HG03575 (cell line): ENCODE data around the gene CWC15.
"Not testable (repeated sequence)": the region's sequence is repeated elsewhere in the genome, so short reads cannot be mapped to it uniquely, and the experiment has no call there.

Experiments
- ATAC-seq: cut with Tn5 transposase; IDR thresholded peaks from one replicate; pipeline ENCODE4 v1.9.1; 2021; ENCODE audit not compliant: unreplicated experiment, insufficient number of reproducible peaks, low FRiP score; ENCODE audit errors: extremely low read depth

Gene CWC15

GRCh38 chr11:94958121-94958696 lies 15.1 kb downstream of the CWC15 start:
- ATAC-seq = no peak

DNA sequence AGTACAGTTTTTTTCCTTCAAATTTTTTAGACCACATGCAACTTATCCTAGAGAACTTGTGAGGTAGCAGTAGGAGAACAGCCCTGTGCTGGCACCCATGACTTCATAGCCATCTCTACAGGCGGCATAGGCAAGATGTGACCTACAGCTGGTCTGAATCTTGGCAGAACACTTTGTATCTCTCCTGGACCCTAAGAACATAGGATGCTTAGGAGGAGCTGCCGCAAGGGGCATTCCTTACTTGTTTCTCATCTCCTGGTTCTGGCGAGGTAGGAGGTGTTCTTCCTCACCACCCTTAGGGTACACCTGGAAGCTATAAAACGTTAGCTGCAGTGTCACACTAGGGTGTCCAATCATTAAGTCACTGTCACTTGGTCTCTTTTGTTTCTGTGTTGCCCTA lies 16.4 kb downstream of the CWC15 start:
- no peak for ATAC-seq

GRCh38 chr11:94954753-94955152 lies 18.6 kb downstream of the CWC15 start:
- no peak for ATAC-seq

DNA sequence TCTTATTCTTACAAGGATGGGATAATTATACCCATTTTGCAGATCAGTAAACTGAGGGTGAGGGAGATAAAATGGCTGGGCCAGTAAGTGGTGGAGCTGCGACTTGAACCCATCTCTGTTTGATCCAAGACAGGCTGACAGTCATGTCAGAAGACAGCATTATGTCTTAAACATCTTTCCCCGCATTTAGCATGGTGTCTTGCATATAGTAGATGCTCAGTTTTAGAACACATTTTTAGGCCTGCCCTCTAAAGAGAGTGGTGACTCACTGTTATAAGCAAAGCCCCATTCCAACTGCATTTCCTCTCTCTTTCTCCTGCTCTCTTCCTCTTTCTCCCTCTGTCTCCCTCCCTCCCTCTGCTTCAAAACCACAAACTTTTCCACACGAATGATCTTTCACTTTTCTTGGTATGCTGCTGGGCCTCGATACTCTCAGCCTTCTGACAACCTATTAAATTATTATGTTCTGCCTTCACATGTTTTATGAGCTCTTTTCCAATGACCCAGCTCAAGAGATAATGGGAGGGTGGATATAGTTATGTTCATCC lies 25.2 kb downstream of the CWC15 start:
- ATAC-seq = no peak

DNA sequence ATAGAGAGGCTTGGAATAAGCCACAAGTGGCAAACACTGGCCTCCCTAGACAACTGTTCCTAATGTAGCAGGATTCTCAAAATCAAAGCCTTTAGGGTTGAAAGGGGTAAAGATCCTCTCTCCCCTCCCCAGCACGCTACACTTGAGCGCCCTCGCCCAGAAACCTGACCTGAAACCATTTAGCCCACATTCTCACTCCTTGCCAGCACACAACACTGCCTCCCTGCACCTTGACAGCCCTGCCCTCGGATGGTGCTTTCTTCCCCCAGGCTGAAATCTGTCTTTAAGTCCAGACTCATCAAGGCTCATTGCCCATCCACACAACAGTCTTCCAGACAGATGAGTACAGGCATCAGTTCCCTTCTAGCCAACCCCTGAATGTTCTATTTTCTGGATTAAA lies 26.5 kb downstream of the CWC15 start:
- ATAC-seq = no peak

DNA sequence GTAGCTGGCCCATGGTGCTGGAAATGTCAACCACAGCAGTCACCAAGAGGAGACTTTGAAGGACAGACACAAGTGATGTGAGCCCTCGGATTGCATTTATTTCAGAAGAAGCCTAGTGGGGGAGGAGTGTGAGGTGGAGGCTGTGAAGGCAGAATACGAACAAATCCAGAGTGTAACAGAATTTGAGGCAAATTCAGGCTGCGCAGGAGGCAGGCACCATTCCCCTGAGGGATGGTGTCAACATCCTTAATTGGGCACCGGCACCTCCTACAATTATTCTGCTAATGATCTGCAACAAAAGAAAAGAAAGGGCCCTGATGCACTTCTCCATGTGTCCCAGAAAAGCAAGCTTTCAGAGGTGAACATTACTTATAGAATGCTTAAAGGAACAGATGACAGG lies 32.2 kb downstream of the CWC15 start:
- ATAC-seq = no peak

DNA sequence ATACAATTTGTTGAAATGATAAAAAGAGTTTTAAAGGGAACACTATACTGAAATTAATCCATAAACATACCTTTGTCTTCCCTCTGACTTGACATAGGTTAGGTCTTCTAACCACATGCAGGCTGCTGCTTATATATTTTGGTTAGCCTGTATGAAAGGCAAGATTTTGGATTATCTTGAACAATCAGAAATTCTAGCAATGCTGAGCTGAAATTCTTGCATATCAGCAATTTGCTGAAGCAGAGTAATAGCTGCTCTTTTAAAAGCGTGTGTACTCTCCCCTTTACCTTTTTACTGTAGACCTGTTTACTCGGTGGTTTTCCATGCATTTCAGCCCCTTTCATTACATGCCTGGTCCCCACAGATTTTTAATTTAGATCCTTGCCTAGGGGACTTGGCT lies 34.0 kb downstream of the CWC15 start:
- no peak for ATAC-seq

- no peak for ATAC-seq
These were observed 35.0 kb downstream of the CWC15 start for GRCh38 chr11:94938095-94939055.

GRCh38 chr11:94934846-94935245 lies 38.5 kb downstream of the CWC15 start:
- no peak for ATAC-seq

DNA sequence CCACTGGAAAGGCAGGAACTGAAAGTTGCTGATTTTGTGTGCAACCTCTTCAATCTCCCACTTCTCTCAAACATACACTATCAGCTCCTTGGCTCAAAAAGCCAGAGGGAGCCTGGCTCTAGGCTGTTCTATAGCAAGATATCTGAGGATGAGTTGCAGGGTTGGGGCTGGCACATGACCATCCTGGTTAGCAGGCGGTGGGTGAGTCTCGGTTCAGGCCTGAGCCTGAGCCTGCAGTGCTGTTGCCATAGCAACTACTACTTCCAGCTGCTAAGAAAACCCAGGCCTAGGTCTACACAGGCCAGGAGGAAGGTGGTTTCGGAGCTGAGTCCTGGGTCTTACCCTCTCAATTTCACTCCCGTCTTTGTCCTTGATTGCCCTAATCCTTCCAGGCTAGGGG lies 39.0 kb downstream of the CWC15 start:
- no peak for ATAC-seq

GRCh38 chr11:94933223-94934130 lies 39.9 kb downstream of the CWC15 start:
- ATAC-seq = no peak

DNA sequence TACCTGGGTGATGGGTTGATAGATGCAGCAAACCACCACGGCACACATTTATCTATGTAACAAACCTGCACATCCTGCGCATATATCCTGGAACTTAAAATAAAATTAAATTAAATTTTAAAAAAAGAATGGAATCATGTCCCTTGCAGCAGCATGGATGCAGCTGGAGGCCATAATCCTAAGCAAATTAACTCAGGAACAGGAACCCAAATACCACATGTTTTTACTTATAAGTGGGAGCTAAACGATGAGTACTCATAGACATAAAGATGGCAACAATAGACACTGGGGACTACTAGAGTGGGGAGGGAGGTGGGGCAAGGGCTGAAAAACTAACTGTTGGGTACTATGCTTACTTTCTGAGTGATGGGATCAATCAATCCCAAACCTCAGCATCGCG lies 40.9 kb downstream of the CWC15 start:
- no peak for ATAC-seq

GRCh38 chr11:94932072-94932471 lies 41.3 kb downstream of the CWC15 start:
- not testable (repeated sequence) for ATAC-seq

DNA sequence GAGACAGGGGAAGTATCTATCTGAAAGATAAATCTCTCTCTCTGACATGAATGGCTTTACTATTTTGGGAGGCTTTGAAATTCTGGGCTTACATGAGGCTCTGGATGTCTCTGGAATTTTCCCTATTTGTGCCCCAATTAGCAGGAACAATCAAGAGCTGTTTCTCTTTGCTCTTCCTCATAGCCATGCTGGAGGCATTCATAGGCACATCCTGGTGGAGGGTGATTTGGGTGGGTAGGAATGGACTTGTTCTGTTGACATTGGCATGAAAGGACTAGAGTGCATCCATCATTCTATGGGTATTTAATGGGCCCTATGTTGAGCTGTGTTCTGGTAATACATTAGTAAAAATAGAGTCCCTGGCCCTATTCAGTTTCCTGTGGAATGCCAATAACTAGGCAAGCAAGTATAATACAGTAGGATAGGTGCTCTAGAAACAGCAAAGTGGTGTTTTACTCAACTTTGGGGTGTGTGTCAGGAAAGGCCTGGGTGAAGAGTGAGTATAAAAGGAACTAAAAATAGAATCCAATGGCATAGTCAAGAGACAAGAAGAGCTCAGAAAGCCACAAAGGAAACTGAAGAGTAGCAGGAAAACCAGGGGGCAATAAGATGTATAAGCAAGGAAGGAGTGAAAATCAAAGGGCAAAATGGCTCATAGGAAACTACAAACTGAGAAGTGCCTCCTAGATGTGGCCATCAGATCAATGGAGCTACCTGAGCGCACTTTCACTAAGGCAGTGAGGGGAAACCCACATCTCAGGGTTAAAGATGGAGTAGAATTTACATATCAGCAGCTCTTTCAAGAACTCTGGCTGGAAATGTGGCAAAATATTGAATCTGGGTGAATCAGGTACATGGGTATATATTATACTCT lies 45.0 kb downstream of the CWC15 start:
- no peak for ATAC-seq

DNA sequence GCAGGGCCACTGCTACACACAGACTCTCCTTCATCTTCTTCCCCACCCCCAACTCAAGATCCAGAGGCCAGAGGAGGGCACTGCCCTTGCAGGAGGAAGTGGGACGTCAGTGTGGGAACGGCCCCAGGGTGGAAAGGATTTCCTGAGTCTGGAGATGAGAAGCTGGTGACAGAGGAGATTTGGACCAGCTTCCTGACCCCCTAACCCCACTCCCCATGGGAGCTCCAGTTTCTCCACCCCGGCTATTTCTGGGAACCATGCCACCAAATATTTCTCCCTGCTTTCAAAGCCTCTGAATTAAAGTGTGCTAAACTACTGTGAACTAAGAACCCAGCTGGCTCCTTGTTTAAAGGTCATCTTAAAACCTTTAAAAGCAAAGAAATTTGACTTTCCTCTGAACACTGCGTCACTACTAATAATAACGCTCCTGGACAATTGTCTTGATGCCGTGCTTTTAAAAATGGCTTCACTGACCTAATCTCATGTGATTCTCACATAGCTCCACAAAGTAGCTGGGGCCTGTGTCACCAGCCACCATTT lies 46.6 kb downstream of the CWC15 start:
- no peak for ATAC-seq

DNA sequence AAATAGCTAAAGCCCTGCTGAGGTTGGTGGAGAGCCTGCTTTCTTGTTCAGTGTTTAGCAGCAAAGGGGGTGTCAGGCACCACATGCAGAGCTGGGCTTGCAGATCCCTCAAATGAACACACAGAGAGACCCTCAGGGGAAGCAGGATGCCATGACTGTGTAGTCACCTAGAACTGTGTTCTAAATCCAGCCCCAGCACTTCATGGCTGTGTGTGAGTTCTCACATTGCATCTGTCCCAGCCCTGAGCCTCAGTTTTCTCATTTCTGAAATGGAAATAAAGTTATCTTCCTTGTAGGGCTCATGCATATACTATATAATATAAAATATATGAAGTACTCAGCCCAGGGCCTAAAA lies 47.1 kb downstream of the CWC15 start:
- ATAC-seq = no peak

DNA sequence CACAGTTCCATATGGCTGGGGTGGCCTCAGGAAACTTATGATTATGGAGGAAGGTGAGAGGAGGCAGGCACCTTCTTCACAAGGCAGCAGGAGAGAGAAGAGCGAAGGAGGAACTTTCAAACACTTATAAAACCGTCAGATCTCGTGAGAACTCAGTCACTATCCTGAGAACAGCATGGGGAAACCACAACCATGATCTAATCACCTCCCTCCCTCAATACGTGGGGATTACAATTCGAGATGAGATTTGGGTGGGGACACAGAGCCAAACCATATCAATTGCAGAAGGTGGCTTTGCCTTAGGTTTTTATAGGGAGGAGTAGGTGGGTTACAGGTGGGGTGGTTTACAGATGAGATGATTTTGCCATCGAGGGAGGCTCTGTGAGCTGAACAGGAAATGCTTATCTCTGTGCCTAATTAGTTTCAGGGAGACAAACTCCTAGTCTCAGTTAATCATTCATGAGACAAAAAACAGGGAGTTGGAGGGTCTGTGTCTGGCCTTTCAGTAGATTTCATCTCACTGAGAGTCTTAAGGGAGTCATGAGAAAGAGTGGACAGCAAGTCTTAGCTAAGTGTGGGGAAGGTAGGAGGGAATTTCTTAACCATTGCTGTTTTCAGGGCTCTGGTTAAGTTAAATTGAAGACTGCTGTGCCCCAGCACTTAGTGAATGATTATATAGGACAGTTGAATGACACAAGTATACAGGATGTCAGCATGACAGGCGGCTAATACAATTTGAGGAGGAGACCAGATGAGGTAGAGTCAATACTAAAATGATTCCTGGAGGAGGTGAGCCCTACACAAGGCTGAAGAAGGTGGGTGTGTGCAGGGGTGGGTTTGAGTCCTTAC lies 47.7 kb downstream of the CWC15 start:
- ATAC-seq = no peak
